GM18951 (cell line): ENCODE data around the gene LRRC8D.

Experiments used
- POLR2A ChIP-seq: IDR thresholded peaks from 4 replicates; pipeline ENCODE4 v1.6.1; 2011; ENCODE audit warnings: mild to moderate bottlenecking; ENCODE audit not compliant: insufficient read length, insufficient read depth; ENCODE audit errors: extremely low read depth
- in situ Hi-C: fragments of 300-500 bp; cut with MboI; formaldehyde crosslinking; loops from one replicate; pipeline ENCODE4 v1.12.0; 2022; ENCODE audit warnings: low sequenced_read_pairs, mixed read lengths, inconsistent platforms; ENCODE audit not compliant: unreplicated experiment

Gene LRRC8D

GRCh38 chr1:89959719-89960118 is 138.9 kb downstream of the LRRC8D start:
- no peak for TF ChIP-seq POLR2A
- in situ Hi-C loops: no loop called here

GRCh38 chr1:89962024-89962741 is 141.4 kb downstream of the LRRC8D start:
- in situ Hi-C loops: no loop called here
- no peak for TF ChIP-seq POLR2A

GRCh38 chr1:89962742-89963075 is 141.9 kb downstream of the LRRC8D start:
- in situ Hi-C loops: no loop called here
- TF ChIP-seq POLR2A: no peak

- in situ Hi-C loops: no loop called here
- TF ChIP-seq POLR2A: no peak
Observed at GRCh38 chr1:89965193-89965768, 144.4 kb downstream of the LRRC8D start.

GRCh38 chr1:89966656-89967055 is 145.8 kb downstream of the LRRC8D start:
- in situ Hi-C loops: no loop called here
- no peak for TF ChIP-seq POLR2A

GRCh38 chr1:89971600-89971999 is 150.8 kb downstream of the LRRC8D start:
- TF ChIP-seq POLR2A: no peak

GRCh38 chr1:89972024-89972423 is 151.2 kb downstream of the LRRC8D start:
- in situ Hi-C loops: no loop called here
- no peak for TF ChIP-seq POLR2A

More at GRCh38 chr1:89971600-89971999, 150.8 kb downstream of the LRRC8D start:
- in situ Hi-C loops: no loop called here

GRCh38 chr1:89973471-89974127 is 152.8 kb downstream of the LRRC8D start:
- in situ Hi-C loops: no loop called here
- no peak for TF ChIP-seq POLR2A

GRCh38 chr1:89974256-89974655 is 153.4 kb downstream of the LRRC8D start:
- in situ Hi-C loops: no loop called here

GRCh38 chr1:89974696-89975470 is 154.1 kb downstream of the LRRC8D start:
- no peak for TF ChIP-seq POLR2A
- in situ Hi-C loops: loop anchor here (25.0 kb wide), 1 partner anchor 338 kb away; the partner anchor contains the start of gene LRRC8C

More at GRCh38 chr1:89974256-89974655, 153.4 kb downstream of the LRRC8D start:
- TF ChIP-seq POLR2A: no peak

GRCh38 chr1:89975540-89976125 is 154.8 kb downstream of the LRRC8D start:
- in situ Hi-C loops: loop anchor here (25.0 kb wide), 1 partner anchor 338 kb away; the partner anchor contains the start of gene LRRC8C

GRCh38 chr1:89978755-89979154 is 157.9 kb downstream of the LRRC8D start:
- in situ Hi-C loops: loop anchor here (25.0 kb wide), 1 partner anchor 341 kb away; the partner anchor contains the start of gene LRRC8C
- TF ChIP-seq POLR2A: no peak

More at GRCh38 chr1:89975540-89976125, 154.8 kb downstream of the LRRC8D start:
- TF ChIP-seq POLR2A: no peak
